IMR-90 (cell line): ENCODE results near the gene FRK. TPM values are rescaled to one million over a fixed set of nuclear protein-coding genes. Genes with fewer than 3 reads are reported as not detected.

Source experiments
- ATAC-seq: fragments of 200-7000 bp; cut with Tn5 transposase; 2 replicates; pipeline ENCODE4 v1.9.1; 2020; ENCODE audit warnings: low read depth, mild to moderate bottlenecking, moderate library complexity
- BruUV-seq: library from RNA; stranded (reverse); fragments of 400-500 nt; replicated peaks from 2 replicates; lab custom pipeline; 2021; lab: Mats Ljungman, UMichigan
- CTCF ChIA-PET: fragments of 300-600 bp; formaldehyde crosslinking; extraction: SDS; loops from one replicate; lab custom pipeline; 2021; ENCODE audit warnings: antibody characterized with exemption; lab: Yijun Ruan, JAX
- POLR2A ChIA-PET: fragments of 300-600 bp; sonication (Branson Sonifier 250); formaldehyde crosslinking; loops from one replicate; lab custom pipeline; 2022; ENCODE audit warnings: antibody characterized with exemption; ENCODE audit not compliant: unreplicated experiment; lab: Charles Lee
- DNase-seq: peaks from one replicate; pipeline ENCODE4 v3.0.0; 2013
- H2AFZ ChIP-seq: replicated peaks from 2 replicates; pipeline ENCODE3; 2013; ENCODE audit warnings: low read length, mild to moderate bottlenecking; ENCODE audit not compliant: poor library complexity
- H2AK5ac ChIP-seq: 2 replicates; pipeline ENCODE4 v1.6.1; 2013; ENCODE audit warnings: low read depth, low read length, inconsistent platforms
- H2AK9ac ChIP-seq: replicated peaks from 2 replicates; pipeline ENCODE3; 2013; ENCODE audit warnings: mild to moderate bottlenecking, low read depth, low read length, moderate library complexity; ENCODE audit not compliant: poor library complexity
- H2BK120ac ChIP-seq: 2 replicates; pipeline ENCODE4 v1.6.1; 2013; ENCODE audit warnings: low read depth, low read length, inconsistent platforms
- H2BK15ac ChIP-seq: 3 replicates; pipeline ENCODE4 v1.6.1; 2013; ENCODE audit warnings: low read depth, low read length, inconsistent platforms
- H2BK20ac ChIP-seq: 2 replicates; pipeline ENCODE4 v1.6.1; 2013; ENCODE audit warnings: low read depth, mild to moderate bottlenecking, inconsistent platforms, low read length, moderate library complexity
- H2BK5ac ChIP-seq: 2 replicates; pipeline ENCODE4 v1.6.1; 2013; ENCODE audit warnings: mild to moderate bottlenecking, low read depth, low read length, inconsistent platforms; ENCODE audit not compliant: poor library complexity, severe bottlenecking
- H3K14ac ChIP-seq: replicated peaks from 2 replicates; pipeline ENCODE4 v1.6.1; 2013; ENCODE audit warnings: low read depth, low read length, inconsistent platforms
- H3K18ac ChIP-seq: 2 replicates; pipeline ENCODE4 v1.6.1; 2013; ENCODE audit warnings: low read depth, low read length, control low read depth
- H3K23ac ChIP-seq: 2 replicates; pipeline ENCODE4 v1.6.1; 2013; ENCODE audit warnings: low read depth, low read length, inconsistent platforms
- H3K27ac ChIP-seq: 2 replicates; pipeline ENCODE4 v1.5.1; 2013; ENCODE audit warnings: mild to moderate bottlenecking, control low read depth, low read length; ENCODE audit not compliant: insufficient read depth
- H3K27me3 ChIP-seq: 2 replicates; pipeline ENCODE4 v1.6.1; 2013; ENCODE audit warnings: low read length; ENCODE audit not compliant: control insufficient read depth, insufficient read depth
- H3K36me3 ChIP-seq: 2 replicates; pipeline ENCODE4 v1.6.1; 2013; ENCODE audit warnings: low read length, mixed read lengths; ENCODE audit not compliant: control insufficient read depth, insufficient read depth
- H3K4ac ChIP-seq: 2 replicates; pipeline ENCODE4 v1.6.1; 2013; ENCODE audit warnings: low read depth, low read length, inconsistent platforms
- H3K4me1 ChIP-seq: 2 replicates; pipeline ENCODE4 v1.6.1; 2013; ENCODE audit warnings: low read length, mixed read lengths; ENCODE audit not compliant: control insufficient read depth, insufficient read depth
- H3K4me2 ChIP-seq: 2 replicates; pipeline ENCODE4 v1.6.1; 2013; ENCODE audit warnings: low read depth, mild to moderate bottlenecking, control low read depth, low read length, moderate library complexity
- H3K4me3 ChIP-seq: 2 replicates; pipeline ENCODE4 v1.5.1; 2013; ENCODE audit warnings: low read depth, mild to moderate bottlenecking, control low read depth, low read length, moderate library complexity; ENCODE audit not compliant: insufficient read depth
- H3K56ac ChIP-seq: 2 replicates; pipeline ENCODE4 v1.6.1; 2013; ENCODE audit warnings: low read length, inconsistent platforms; ENCODE audit not compliant: insufficient read depth; ENCODE audit errors: extremely low read depth
- H3K79me1 ChIP-seq, 2 experiments: 2 replicates each; pipeline ENCODE4 v1.6.1; 2013; ENCODE audit warnings: low read length in 2 of 2, inconsistent platforms in 1 of 2, low read depth in 1 of 2
- H3K9ac ChIP-seq: 2 replicates; pipeline ENCODE4 v1.6.1; 2013; ENCODE audit warnings: low read depth, low read length, control low read depth
- H3K9me1 ChIP-seq: 2 replicates; pipeline ENCODE4 v1.6.1; 2013; ENCODE audit warnings: low read length, inconsistent platforms; ENCODE audit not compliant: insufficient read depth
- H3K9me3 ChIP-seq: 2 replicates; pipeline ENCODE4 v1.6.1; 2013; ENCODE audit warnings: low read length; ENCODE audit not compliant: control insufficient read depth, insufficient read depth
- H4K20me1 ChIP-seq: 2 replicates; pipeline ENCODE4 v1.6.1; 2013; ENCODE audit warnings: low read length, inconsistent platforms; ENCODE audit not compliant: insufficient read depth
- H4K5ac ChIP-seq: 2 replicates; pipeline ENCODE4 v1.6.1; 2013; ENCODE audit warnings: mild to moderate bottlenecking, low read depth, low read length, control low read depth
- H4K8ac ChIP-seq, 2 experiments: 2 replicates each; pipeline ENCODE4 v1.6.1; 2013; ENCODE audit warnings: low read depth in 2 of 2, low read length in 2 of 2, control low read depth in 1 of 2, inconsistent platforms in 1 of 2
- H4K91ac ChIP-seq: 2 replicates; pipeline ENCODE4 v1.6.1; 2013; ENCODE audit warnings: low read depth, low read length, inconsistent platforms; ENCODE audit not compliant: insufficient read depth
- BHLHE40 ChIP-seq: fragments of 150-350 bp; IDR thresholded peaks from 2 replicates; pipeline ENCODE4 v1.6.1; 2016; ENCODE audit warnings: mild to moderate bottlenecking, low read depth, low read length
- CHD1 ChIP-seq: IDR thresholded peaks from 2 replicates; pipeline ENCODE4 v1.6.1; 2012; ENCODE audit warnings: low read depth, low read length, improper control_type of control experiment
- ELK1 ChIP-seq: fragments of 150-350 bp; IDR thresholded peaks from 2 replicates; pipeline ENCODE4 v1.6.1; 2016; ENCODE audit warnings: low read depth, mild to moderate bottlenecking, low read length, moderate library complexity, borderline replicate concordance
- MAFK ChIP-seq: IDR thresholded peaks from 2 replicates; pipeline ENCODE4 v1.6.1; 2012; ENCODE audit warnings: low read depth, low read length, improper control_type of control experiment
- MAZ ChIP-seq: IDR thresholded peaks from 2 replicates; pipeline ENCODE4 v1.6.1; 2012; ENCODE audit warnings: low read depth, mild to moderate bottlenecking, low read length, improper control_type of control experiment, moderate library complexity, borderline replicate concordance
- NFE2L2 ChIP-seq: fragments of 150-350 bp; IDR thresholded peaks from 2 replicates; pipeline ENCODE4 v1.6.1; 2016; ENCODE audit warnings: low read depth, mild to moderate bottlenecking, low read length
- POLR2A ChIP-seq: IDR thresholded peaks from 2 replicates; pipeline ENCODE4 v1.6.1; 2012; ENCODE audit warnings: mild to moderate bottlenecking, low read depth, low read length
- RAD21 ChIP-seq: IDR thresholded peaks from 2 replicates; pipeline ENCODE4 v1.6.1; 2012; ENCODE audit warnings: low read length, improper control_type of control experiment
- RCOR1 ChIP-seq: IDR thresholded peaks from 2 replicates; pipeline ENCODE4 v1.6.1; 2012; ENCODE audit warnings: mild to moderate bottlenecking, low read length, improper control_type of control experiment; ENCODE audit not compliant: insufficient replicate concordance
- RFX5 ChIP-seq: IDR thresholded peaks from 2 replicates; pipeline ENCODE4 v1.8.0; 2012; ENCODE audit warnings: low read depth, mild to moderate bottlenecking, low read length, moderate library complexity
- USF2 ChIP-seq: fragments of 150-350 bp; IDR thresholded peaks from 2 replicates; pipeline ENCODE4 v1.6.1; 2017; ENCODE audit warnings: mild to moderate bottlenecking, antibody characterized with exemption, low read length, low read depth
- dilution Hi-C: fragments of 300-500 bp; cut with HindIII; formaldehyde crosslinking; loops from one replicate; pipeline ENCODE4 v1.14.3; 2018; ENCODE audit warnings: low sequenced_read_pairs; ENCODE audit not compliant: unreplicated experiment
- in situ Hi-C: fragments of 300-500 bp; cut with MboI; formaldehyde crosslinking; loops from 3 replicates; pipeline ENCODE4 v1.14.3; 2019; ENCODE audit warnings: low sequenced_read_pairs, inconsistent platforms, mixed read lengths
- intact Hi-C: fragments of 100-400 bp; cut with micrococcal nuclease; formaldehyde crosslinking; loops from 2 replicates; pipeline ENCODE4 v1.10.0; 2022
- polyA plus RNA-seq, 3 experiments: library from polyadenylated mRNA; depleted of rRNA; stranded (reverse); fragments of >200 nt; gene quantifications; 2 replicates each; pipeline ENCODE4 v1.2.3, GENCODE V29; 2012; ENCODE audit warnings: low replicate concordance in 1 of 3
- total RNA-seq: library from RNA; depleted of rRNA; stranded (reverse); fragments of >200 nt; gene quantifications from 2 replicates; pipeline ENCODE4 v1.2.3, GENCODE V29; 2012
- TF ChIP-seq, protein P1 (sequence below): conservative IDR thresholded peaks from 2 replicates; pipeline ENCODE4 v1.5.1; 2012; ENCODE audit warnings: mild to moderate bottlenecking, low read depth, low read length, improper control_type of control experiment

Gene FRK
- total and polyA plus RNA-seq, 2 of the 4 experiments (the other 2 are of a cell fraction) = under 0.01 to 0.02 TPM

DNA sequence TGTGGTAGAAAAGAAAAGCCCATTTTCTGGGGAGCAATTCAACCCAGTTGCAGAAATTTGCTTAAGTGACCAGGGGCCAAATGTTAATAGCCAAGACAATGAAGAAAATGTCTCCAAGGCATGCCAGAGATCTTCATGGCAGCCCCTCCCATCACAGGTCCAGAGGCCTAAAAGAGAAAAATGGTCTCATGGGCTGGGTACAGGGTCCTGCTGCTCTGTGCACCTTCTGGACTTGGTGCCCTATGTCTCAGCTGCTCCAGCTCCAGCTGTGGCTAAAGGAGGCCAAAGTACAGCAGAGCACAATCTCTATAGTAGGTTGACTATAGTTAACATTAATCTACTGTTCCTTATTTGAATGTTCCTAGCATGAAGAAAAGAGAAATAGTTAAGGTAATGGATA lies 44.7 kb downstream of the FRK start:
- Histone ChIP-seq H4K91ac (no peak overlapping the region; the same call in 1 of the 2 replicates), H3K4ac (no peak overlapping the region), H3K23ac (no peak overlapping the region), H3K9ac (no peak overlapping the region), H3K79me1 (no peaks in the 10 kb centered on the region), H2BK15ac (no peak overlapping the region; the same call in 2 of the 3 replicates), H2AK9ac (no peak overlapping the region), H3K4me3 (no peak overlapping the region), H2AFZ (no peak overlapping the region), H2BK5ac (no peak overlapping the region), H3K9me3 (no peaks in the 10 kb centered on the region), H2BK20ac (no peak overlapping the region), H2BK120ac (no peak overlapping the region), H4K8ac (no peak overlapping the region), H3K27ac (no peak overlapping the region), H4K20me1 (no peaks in the 10 kb centered on the region), H3K27me3 (no peaks in the 10 kb centered on the region), H3K9me1 (no peaks in the 10 kb centered on the region), H4K5ac (no peak overlapping the region), H3K56ac (no peak overlapping the region), H3K14ac (no peak overlapping the region), H3K4me2 (no peak overlapping the region), H2AK5ac (0 out of 2 replicates have a peak overlapping the region, but pooled peaks have one; percentile 2), H3K4me1 (peaks cover 12% of the 10 kb centered on the region), H3K36me3 (no peaks in the 10 kb centered on the region), H3K18ac (peak overlapping the region; percentile 67; the same call in 1 of the 2 replicates)
- TF ChIP-seq MAZ = no peak
- no peak for TF ChIP-seq BHLHE40
- no peak for TF ChIP-seq RAD21
- TF ChIP-seq RFX5 = no peak
- no peak for TF ChIP-seq USF2
- no peak for TF ChIP-seq RCOR1
- no peak for TF ChIP-seq MAFK
- no peak for TF ChIP-seq CHD1
- TF ChIP-seq POLR2A = no peak
- no peak for TF ChIP-seq NFE2L2
- TF ChIP-seq ELK1 = no peak
- TF ChIP-seq, protein P1, sequence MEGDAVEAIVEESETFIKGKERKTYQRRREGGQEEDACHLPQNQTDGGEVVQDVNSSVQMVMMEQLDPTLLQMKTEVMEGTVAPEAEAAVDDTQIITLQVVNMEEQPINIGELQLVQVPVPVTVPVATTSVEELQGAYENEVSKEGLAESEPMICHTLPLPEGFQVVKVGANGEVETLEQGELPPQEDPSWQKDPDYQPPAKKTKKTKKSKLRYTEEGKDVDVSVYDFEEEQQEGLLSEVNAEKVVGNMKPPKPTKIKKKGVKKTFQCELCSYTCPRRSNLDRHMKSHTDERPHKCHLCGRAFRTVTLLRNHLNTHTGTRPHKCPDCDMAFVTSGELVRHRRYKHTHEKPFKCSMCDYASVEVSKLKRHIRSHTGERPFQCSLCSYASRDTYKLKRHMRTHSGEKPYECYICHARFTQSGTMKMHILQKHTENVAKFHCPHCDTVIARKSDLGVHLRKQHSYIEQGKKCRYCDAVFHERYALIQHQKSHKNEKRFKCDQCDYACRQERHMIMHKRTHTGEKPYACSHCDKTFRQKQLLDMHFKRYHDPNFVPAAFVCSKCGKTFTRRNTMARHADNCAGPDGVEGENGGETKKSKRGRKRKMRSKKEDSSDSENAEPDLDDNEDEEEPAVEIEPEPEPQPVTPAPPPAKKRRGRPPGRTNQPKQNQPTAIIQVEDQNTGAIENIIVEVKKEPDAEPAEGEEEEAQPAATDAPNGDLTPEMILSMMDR = no peak
- ChIA-PET POLR2A (no interaction called here), CTCF (no interaction called here)
- DNase-seq (no peak), ATAC-seq (no peak)
- dilution Hi-C loops = no loop called here
- BruUV-seq = no TSS peak
- in situ Hi-C loops = no loop called here
- intact Hi-C loops = loop anchor here (10.0 kb wide), 2 partner anchors 189 to 401 kb away; no protein-coding TSS in a partner anchor
